IPS-15b (cell line): ENCODE data around the gene AS3MT.

Experiments used
- H3K27me3 ChIP-seq: one replicate; pipeline ENCODE4 v1.6.1; 2013; ENCODE audit warnings: low read length; ENCODE audit not compliant: control insufficient read depth, insufficient read depth
- H3K36me3 ChIP-seq: one replicate; pipeline ENCODE4 v1.6.1; 2013; ENCODE audit warnings: low read length; ENCODE audit not compliant: control insufficient read depth, insufficient read depth
- H3K4me1 ChIP-seq: one replicate; pipeline ENCODE4 v1.6.1; 2013; ENCODE audit warnings: mild to moderate bottlenecking, low read length; ENCODE audit not compliant: control insufficient read depth, insufficient read depth
- H3K4me3 ChIP-seq: one replicate; pipeline ENCODE4 v1.5.1; 2013; ENCODE audit warnings: low read depth, low read length
- H3K9ac ChIP-seq: one replicate; pipeline ENCODE4 v1.6.1; 2013; ENCODE audit warnings: low read depth, mild to moderate bottlenecking, low read length
- H3K9me3 ChIP-seq: one replicate; pipeline ENCODE4 v1.6.1; 2013; ENCODE audit warnings: mild to moderate bottlenecking, low read length; ENCODE audit not compliant: control insufficient read depth, insufficient read depth

The AS3MT gene

GRCh38 chr10:102949916-102950315, 80.6 kb downstream of the AS3MT start:
- Histone ChIP-seq H3K36me3 (no peaks in the 10 kb centered on the region), H3K9ac (no peak overlapping the region), H3K4me1 (peaks cover 9% of the 10 kb centered on the region), H3K9me3 (no peaks in the 10 kb centered on the region), H3K27me3 (no peaks in the 10 kb centered on the region), H3K4me3 (no peak overlapping the region)

DNA sequence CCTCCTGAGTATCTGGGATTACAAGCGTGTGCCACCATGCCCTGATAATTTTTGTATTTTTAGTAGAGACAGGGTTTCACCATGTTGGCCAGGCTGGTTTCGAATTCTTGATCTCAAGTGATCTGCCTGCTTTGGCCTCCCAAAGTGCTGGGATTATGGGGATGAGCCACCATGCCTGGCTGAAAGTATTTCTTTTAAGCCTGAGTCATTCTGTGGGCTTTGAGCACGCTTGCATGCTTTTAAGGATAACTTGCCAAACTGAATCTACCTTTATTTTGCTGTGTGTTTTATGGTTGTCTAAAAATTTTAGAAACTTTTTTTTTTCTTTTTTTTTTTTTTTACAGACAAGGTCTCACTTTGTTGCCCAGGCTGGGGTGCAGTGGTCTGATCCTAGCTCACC, 82.0 kb downstream of the AS3MT start:
- H3K9ac ChIP-seq, result no peak overlapping the region
- H3K36me3 ChIP-seq, result no peaks in the 10 kb centered on the region
- no peaks in the 10 kb centered on the region for H3K27me3 ChIP-seq

More for the DNA sequence above, 82.0 kb downstream of the AS3MT start:
- no peaks in the 10 kb centered on the region for H3K9me3 ChIP-seq
- H3K4me3 ChIP-seq, result no peak overlapping the region
- no peaks in the 10 kb centered on the region for H3K4me1 ChIP-seq
